ENCODE results near the gene SYCE1.

SYCE1 gene

DNA sequence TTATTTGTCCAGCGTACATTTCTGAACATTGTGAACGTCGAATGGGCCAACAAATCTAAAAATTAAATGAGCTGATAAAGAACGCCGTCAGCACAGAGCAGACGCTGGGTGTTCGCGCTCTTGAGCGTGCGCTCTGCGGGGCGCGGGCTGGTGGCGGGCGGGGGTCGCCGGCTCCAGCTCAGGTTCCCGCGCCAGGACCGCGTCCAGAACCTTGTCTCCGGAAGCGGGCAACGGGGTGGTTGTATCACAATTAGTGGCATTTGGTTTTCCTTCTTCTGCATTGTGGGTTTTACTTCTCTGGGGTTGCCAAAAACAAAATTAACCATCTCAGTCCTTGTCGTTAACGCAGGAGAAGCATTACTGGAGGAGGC is 35.8 kb downstream of the SYCE1 start:
- no peak for DNase-seq (ENCODE audit: extremely low read depth, low read depth)
- no peak overlapping the region for H3K4me3 ChIP-seq (replicated peaks; ENCODE audit: low read depth, low read length)
- TF ChIP-seq, protein P1, sequence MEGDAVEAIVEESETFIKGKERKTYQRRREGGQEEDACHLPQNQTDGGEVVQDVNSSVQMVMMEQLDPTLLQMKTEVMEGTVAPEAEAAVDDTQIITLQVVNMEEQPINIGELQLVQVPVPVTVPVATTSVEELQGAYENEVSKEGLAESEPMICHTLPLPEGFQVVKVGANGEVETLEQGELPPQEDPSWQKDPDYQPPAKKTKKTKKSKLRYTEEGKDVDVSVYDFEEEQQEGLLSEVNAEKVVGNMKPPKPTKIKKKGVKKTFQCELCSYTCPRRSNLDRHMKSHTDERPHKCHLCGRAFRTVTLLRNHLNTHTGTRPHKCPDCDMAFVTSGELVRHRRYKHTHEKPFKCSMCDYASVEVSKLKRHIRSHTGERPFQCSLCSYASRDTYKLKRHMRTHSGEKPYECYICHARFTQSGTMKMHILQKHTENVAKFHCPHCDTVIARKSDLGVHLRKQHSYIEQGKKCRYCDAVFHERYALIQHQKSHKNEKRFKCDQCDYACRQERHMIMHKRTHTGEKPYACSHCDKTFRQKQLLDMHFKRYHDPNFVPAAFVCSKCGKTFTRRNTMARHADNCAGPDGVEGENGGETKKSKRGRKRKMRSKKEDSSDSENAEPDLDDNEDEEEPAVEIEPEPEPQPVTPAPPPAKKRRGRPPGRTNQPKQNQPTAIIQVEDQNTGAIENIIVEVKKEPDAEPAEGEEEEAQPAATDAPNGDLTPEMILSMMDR (IDR thresholded peaks at IDR 0.05; ENCODE audit: low read depth, low read length, missing control alignments), result no peak

DNA sequence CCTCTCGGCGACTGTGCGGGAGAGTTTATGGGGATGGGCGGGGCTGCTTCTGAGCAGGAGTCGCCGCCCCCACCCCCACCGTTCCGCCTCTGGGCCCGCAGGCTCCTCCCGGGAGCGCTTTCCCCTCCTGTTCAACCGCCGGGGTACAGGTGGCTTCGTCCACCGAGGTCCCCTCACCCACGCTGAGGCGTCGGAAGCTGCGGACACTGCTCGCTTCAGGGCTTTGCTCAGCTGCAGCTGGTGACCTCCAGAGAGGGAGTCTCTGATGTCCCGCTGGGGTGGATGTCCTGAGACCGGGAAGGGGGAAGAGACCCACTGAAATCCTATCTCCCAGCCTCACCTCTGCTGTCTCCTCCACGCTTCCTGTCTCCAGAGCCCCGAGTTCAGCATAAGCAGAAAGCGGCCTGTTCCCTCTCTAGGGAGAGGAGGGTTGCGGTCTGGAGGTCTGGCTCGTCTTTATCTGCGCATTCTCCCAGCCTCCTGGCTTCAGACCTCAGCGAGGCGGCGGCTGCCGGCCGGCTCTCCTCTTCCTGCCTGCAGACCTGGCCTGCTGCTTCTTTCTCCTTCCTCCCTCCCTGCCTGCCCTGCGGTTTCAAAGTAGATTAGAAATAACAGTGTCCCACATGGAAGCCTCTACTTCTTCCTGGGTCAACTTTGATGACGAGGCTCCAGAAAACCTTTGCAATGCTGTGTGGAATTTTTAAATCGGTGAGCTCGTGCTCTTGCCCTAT is 36.4 kb downstream of the SYCE1 start:
- no peak for DNase-seq (ENCODE audit: extremely low read depth, low read depth)
- TF ChIP-seq, protein P1 (IDR thresholded peaks at IDR 0.05; ENCODE audit: low read depth, low read length, missing control alignments), result no peak
- no peak overlapping the region for H3K4me3 ChIP-seq (replicated peaks; ENCODE audit: low read depth, low read length)

DNA sequence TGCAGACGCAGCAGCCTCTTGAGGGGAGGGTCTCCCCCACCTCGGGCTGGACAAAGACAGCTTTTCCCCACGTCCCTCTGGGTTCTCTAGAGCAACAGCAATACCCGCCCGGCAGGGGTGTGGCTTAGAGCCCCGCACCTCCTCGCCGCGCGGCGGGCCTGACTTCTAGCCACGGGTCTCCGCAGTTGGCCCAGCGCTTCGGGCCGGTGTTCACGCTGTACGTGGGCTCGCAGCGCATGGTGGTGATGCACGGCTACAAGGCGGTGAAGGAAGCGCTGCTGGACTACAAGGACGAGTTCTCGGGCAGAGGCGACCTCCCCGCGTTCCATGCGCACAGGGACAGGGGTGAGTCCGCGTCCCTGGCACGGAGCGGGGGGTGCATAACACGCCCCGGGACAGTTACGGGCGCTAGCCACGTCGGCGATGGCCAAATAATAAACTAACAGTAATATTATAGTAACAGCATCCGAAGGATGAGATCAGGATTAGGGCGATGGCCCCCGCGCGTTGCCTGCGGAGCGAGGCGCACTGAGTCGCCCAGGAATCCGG is 37.0 kb downstream of the SYCE1 start:
- TF ChIP-seq, protein P1 (IDR thresholded peaks at IDR 0.05; ENCODE audit: low read depth, low read length, missing control alignments), result no peak
- no peak overlapping the region for H3K4me3 ChIP-seq (replicated peaks; ENCODE audit: low read depth, low read length)

GRCh38 chr10:133527771-133528271 is 37.6 kb downstream of the SYCE1 start:
- TF ChIP-seq, protein P1 (IDR thresholded peaks at IDR 0.05; ENCODE audit: low read depth, low read length, missing control alignments), result no peak
- DNase-seq (ENCODE audit: extremely low read depth, low read depth), result no peak
- no peak overlapping the region for H3K4me3 ChIP-seq (replicated peaks; ENCODE audit: low read depth, low read length)

More for the DNA sequence above, 37.0 kb downstream of the SYCE1 start:
- DNase-seq (ENCODE audit: extremely low read depth, low read depth), result no peak

DNA sequence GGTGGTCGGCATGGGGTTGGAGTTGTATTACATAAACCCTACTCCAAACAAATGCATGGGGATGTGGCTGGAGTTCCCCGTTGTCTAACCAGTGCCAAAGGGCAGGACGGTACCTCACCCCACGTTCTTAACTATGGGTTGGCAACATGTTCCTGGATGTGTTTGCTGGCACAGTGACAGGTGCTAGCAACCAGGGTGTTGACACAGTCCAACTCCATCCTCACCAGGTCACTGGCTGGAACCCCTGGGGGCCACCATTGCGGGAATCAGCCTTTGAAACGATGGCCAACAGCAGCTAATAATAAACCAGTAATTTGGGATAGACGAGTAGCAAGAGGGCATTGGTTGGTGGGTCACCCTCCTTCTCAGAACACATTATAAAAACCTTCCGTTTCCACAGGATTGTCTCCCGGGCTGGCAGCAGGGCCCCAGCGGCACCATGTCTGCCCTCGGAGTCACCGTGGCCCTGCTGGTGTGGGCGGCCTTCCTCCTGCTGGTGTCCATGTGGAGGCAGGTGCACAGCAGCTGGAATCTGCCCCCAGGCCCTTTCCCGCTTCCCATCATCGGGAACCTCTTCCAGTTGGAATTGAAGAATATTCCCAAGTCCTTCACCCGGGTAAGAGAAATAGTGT is 38.3 kb downstream of the SYCE1 start, which contains the start of gene CYP2E1:
CYP2E1 (plus strand) TSS at position 407 of the 632 bp plus-strand sequence; CDS start at position 440, 33 bp downstream.
- DNase-seq (ENCODE audit: extremely low read depth, low read depth), result no peak
- TF ChIP-seq, protein P1 (IDR thresholded peaks at IDR 0.05; ENCODE audit: low read depth, low read length, missing control alignments), result no peak
- H3K4me3 ChIP-seq (replicated peaks; ENCODE audit: low read depth, low read length), result no peak within 1 kb of the TSS

DNA sequence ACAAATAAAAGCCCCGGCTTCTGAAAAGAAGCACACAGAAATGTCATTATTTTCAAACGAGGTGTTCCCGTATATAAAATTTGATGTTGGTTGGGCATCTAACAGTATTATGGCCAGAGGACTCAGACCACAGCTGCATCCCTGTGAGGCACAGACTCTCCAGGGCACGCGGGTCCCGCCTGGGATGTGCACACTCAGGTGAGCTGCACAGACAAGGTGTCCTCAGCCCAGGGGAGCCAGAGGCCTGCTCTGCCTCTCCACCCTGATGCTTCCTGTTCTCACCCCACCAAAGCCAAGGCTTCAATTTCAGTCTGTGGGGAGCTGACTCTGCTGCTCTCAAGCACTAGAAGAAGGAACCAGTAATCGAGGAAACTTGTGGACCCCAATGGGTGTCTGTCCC is 39.9 kb downstream of the SYCE1 start:
- no peak for DNase-seq (ENCODE audit: extremely low read depth, low read depth)
- TF ChIP-seq, protein P1 (IDR thresholded peaks at IDR 0.05; ENCODE audit: low read depth, low read length, missing control alignments), result no peak
- H3K4me3 ChIP-seq (replicated peaks; ENCODE audit: low read depth, low read length), result no peak overlapping the region
